GM12875 (cell line): ENCODE results near the gene DRAM1.
A peak's percentile ranks its signal among the peaks of the same experiment; 100 is the strongest.

Experiments used
- H3K4me3 ChIP-seq: one replicate; pipeline ENCODE4 v1.5.1; 2011; ENCODE audit warnings: low read depth, low read length, control low read depth
- TF ChIP-seq, protein P1 (sequence below): IDR thresholded peaks from 2 replicates; pipeline ENCODE4 v1.5.1; 2011; ENCODE audit warnings: low read depth, mild to moderate bottlenecking, control low read depth, inconsistent platforms, low read length, moderate library complexity, borderline replicate concordance; ENCODE audit not compliant: insufficient read depth

DRAM1 gene

DNA sequence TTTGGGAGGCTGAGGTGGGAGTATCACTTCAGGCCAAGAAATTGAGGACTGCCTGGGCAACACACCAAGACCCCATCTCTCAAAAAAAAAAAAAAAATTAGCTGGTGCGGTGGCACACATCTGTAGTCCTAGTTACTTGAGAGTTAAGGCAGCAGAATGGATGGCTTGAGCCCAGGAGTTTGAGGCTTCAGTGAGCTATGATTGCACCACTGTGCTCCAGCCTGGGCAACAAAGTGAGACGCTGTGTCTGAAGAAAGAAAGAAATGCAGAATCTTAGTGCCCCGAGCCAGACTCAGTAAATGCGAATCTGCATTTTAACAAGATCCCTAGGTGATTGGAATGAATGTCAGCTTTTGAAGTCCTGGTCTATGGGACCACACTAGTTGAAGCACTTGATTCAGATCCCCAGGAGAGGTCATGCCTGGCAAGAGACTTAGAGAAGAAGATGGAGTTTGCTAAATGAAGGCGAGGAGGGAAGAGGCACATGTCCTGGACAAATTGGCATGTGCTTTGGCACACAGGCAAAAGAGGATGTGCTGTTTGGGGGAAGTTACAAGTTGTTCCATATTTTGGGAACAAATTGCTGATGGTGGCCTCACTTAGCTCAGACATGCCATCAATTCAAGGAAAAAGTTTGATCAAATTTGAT, 56.6 kb downstream of the DRAM1 start:
- H3K4me3 ChIP-seq, result peak overlapping the region; percentile 31
- TF ChIP-seq, protein P1, sequence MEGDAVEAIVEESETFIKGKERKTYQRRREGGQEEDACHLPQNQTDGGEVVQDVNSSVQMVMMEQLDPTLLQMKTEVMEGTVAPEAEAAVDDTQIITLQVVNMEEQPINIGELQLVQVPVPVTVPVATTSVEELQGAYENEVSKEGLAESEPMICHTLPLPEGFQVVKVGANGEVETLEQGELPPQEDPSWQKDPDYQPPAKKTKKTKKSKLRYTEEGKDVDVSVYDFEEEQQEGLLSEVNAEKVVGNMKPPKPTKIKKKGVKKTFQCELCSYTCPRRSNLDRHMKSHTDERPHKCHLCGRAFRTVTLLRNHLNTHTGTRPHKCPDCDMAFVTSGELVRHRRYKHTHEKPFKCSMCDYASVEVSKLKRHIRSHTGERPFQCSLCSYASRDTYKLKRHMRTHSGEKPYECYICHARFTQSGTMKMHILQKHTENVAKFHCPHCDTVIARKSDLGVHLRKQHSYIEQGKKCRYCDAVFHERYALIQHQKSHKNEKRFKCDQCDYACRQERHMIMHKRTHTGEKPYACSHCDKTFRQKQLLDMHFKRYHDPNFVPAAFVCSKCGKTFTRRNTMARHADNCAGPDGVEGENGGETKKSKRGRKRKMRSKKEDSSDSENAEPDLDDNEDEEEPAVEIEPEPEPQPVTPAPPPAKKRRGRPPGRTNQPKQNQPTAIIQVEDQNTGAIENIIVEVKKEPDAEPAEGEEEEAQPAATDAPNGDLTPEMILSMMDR, result no peak

DNA sequence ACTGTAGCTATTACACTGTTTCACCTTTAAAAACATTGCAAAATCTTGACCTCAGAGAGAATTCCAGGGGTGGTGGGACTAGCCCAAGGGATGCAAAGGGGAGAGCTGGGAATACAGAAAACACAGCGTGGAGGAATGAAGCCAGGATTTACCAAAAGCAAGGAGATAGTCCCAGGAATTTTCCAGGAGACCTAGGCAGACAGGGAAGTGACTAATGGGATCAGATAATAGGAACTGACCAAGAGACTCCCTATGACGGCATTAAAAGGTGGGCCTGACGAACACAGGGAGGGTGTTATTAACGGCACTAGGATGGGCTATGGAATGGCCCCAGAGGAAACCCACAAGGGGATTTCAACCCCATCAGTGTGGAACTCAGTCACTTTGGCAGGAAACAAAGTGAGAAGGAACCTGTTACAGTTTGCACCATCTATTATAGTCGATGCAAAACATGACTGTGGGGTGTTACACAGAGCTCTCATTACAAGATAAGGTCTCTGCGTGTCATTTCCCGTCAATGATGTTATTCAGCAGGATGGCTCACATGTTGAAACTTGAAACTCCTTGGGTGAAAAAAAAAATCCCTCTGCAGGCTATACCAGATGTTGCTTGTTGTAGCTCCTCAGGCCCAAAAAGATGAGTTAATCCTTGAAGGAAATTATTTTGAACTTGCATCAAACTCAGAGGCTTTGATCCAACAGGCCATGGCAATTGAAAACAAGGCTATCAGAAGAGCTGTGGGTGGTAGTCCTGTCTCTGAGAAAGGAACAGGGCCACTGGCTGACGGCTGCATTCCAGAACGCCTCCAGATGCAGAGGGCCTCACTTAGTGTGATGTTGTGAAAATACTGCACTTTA, 58.7 kb downstream of the DRAM1 start:
- H3K4me3 ChIP-seq, result peak overlapping the region; percentile 31
- TF ChIP-seq, protein P1, result no peak

DNA sequence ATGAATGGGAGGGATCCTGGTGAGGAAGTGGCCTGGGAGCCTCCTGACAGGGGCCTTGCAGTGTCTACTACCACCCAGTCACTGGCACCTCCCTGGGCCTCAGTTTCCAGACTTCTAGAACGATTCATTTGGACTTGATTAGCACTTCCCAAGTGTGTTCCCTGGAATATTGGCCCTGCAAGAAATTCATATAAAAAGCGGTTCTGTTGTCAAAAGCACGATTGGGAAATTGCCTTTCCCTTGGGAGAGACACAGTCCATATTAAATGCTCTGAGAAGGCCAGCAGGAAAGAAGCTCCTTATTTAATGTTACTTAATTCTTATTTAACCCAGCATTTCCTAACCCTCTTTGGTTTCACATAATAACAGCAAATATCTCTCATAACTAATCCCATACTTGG, 61.9 kb downstream of the DRAM1 start:
- TF ChIP-seq, protein P1, result no peak
- no peak overlapping the region for H3K4me3 ChIP-seq

DNA sequence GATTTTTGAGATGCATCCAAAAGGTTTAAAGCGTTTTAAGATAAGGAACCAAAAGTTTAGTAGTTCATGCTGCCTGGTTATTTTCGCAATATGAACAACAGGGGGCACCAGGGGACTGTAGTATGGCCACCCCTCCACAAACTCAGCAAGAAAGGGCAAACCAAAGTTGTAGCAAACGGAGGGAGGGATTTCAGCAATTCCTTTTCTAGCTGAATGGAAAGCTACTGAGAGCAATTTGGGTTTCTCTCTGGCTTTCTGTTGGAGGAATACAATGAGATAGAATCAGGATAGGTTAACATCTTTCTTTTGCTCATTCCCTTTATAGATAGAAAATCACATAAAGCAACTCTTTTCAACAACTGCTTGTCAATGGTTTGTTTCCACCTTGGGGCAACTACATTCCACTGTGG, 62.5 kb downstream of the DRAM1 start:
- H3K4me3 ChIP-seq, result no peak overlapping the region
- TF ChIP-seq, protein P1, result peak; percentile 65

DNA sequence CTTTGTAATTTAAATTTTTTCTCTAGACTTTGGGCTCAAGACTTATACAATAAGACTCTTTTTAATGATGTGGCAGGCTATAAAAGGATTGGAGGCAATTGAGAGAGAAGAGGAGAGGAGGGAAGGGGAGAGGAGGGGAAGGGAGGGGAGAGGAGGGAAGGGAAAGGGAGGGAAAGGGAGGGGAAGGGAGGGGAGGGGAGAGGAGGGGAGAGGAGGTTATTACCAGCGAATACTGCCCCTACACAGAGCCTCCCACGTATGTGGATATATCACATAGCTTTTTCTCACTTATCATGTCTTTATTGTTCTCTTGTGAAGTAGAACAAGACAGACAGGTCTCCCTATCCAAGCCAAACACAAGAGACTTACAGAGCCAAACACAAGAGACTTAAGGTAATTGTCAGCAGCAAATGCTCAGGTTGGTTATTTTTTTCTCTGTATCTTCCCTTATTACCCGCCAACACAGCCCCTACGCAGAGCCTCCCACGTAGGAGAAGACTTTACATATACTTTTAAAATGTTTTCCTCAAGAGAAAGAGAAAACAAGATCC, 63.1 kb downstream of the DRAM1 start:
- H3K4me3 ChIP-seq, result no peak overlapping the region
- TF ChIP-seq, protein P1, result no peak

DNA sequence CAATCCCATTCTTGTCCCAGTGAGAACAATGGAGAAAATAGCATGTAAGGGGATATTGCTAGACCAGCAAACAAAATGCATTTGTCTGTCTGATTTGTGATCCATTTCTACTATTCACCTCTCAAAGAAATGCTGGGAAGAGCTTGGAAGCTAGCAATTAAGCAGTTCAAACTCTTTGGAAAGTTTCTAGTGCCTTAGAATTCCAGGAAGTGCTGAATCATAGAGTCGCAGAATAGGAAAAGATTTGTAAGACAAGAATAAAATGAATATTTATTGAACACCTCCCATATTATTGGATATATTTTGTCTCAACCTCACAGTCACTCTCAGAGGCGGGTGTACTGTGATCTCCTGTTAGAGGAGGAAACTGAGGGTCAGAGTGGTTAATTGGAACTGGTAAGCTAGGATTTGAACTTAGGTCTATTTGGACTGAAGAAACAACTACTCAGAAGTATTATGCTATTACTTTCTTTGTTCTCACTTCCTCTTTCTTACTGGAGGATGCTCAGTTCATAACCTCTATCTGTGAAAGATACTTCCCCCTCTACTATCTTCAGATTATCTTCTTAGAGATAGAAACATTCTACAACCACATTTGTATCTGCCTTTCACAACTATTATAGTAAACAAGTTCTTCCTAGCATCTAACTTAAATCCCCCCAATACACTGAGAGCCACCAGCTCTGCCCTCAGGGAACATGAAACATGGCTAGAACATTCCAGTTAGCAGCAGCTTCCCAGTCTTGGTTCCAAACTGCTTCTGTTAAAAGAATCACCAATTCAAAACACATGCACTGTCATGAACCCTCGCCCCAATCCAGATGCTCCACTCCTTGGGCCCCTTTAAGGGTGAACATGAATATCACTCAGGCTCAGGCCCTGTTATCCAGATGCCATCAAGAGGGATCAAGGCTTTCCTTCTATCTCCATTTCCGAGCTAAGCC, 64.2 kb downstream of the DRAM1 start:
- TF ChIP-seq, protein P1, result no peak
- H3K4me3 ChIP-seq, result no peak overlapping the region
